GM21447 (cell line): Measurements from ENCODE around the gene CDH23.

ENCODE experiments used
- ATAC-seq: cut with Tn5 transposase; IDR thresholded peaks from one replicate; pipeline ENCODE4 v1.9.1; 2021; ENCODE audit not compliant: unreplicated experiment

The CDH23 gene

DNA sequence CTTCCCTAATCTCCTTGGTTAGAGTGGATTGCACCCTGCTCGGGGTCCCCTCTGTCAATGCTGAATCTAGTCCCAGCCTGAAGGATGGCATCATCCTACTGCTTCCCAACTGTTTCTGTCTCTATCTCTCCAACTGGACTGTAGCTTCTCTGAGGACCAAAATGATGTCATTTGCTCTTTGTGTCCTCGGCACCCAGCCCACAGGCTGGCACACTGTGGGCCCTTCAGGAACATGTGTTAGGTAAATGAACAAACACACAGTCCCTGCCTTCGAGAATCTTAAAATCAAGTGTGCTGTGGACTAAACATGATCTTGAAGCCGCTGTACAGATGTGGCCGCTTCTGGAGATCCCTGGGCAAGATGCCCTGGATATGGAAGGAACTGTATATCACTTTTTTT lies 5.0 kb upstream of the CDH23 start:
- no peak for ATAC-seq

DNA sequence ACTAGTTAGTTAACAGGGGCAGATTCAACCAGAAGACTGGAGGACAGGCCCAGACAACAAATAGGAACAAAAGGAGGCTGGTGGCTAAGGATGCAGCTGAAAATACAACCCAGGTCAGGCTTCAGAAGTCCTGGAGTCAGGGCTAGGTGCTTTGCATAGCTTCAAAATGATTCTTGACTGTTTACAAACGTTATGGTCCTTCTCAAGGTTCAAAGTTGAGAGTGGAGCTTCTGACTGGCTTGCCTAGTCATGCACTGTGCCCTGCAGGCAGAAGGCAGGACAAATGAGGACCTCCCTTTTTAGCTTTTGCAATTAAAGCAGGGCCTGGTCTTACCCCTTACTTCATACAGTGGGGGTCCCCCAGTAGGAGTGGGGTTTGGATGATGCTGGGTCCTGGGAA lies 4.4 kb upstream of the CDH23 start:
- no peak for ATAC-seq

DNA sequence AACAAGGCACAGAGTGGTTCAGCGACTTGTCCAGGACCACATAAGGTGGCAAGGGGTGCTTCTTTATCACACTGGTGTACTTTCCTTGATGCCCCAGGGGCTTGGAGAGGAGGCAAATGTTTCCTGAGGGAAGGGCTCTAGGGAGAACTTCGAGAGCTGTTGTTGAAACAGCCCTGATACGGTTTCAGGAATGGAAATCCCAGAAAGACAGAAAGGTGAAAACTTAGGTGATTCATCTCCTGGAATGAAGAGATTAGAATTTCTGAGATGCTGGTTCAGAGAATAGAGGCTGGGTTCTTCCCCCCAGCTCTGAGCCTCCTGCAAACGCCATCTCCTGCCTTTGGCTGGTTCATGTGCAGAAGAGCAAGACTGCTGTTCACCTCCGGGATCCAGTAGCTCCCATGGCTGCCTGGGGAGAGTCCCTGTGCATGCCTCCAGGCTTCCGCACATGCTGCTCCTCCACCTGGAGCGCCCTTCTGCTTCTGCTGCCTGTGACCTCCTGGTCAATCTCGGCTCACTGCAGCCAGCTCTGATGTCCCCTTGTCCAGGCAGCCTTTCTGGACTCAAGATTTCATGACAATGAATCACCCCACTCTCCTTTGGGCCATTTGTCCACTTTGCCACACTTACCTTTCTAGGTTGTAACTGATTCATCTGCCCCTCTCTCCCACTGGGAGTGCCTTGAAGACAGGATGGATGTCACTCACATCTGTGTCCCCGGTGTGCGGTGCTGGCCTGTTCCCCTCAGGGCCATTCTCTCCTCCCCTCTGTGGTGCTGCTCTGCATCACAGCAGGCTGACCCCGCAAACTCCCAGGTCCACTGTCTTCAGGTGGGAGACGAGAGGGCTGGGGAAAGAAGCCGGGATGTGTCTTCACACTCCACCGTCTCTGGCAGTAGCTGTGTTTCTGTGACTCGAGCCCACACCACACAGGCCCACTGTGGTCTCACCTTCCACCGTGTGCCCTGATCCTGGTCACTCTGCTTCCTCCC lies 3.6 kb upstream of the CDH23 start:
- ATAC-seq, result no peak

DNA sequence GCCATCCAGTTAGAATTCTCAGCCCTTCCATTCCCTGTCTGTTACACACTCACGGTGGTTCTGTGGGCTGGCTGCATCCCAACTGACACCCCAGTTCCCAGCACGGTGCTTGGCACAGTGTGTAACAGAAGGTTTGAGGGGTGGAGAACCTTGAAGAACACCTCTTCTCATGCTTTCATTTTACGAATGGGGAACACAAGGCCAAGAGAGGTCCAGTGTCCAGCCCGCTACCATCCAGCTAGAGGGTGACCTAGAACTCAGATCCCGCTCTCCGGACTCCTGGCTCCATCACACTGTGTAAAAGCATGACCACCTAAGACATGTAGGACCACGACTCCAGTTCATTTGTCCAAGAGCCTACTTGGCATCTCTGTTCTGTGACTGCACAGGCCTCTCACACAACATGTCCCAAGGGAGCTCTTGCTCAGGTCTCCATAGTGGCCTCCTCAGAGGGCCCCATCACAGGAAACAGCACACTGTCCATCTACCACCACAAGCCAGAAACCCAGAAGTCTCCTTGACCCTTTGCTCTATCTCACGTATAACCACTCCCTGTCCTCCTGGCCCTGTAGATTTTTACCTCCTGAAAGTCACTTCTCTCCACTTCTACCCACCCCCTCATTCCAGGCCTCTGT lies 2.8 kb upstream of the CDH23 start:
- ATAC-seq, result no peak

DNA sequence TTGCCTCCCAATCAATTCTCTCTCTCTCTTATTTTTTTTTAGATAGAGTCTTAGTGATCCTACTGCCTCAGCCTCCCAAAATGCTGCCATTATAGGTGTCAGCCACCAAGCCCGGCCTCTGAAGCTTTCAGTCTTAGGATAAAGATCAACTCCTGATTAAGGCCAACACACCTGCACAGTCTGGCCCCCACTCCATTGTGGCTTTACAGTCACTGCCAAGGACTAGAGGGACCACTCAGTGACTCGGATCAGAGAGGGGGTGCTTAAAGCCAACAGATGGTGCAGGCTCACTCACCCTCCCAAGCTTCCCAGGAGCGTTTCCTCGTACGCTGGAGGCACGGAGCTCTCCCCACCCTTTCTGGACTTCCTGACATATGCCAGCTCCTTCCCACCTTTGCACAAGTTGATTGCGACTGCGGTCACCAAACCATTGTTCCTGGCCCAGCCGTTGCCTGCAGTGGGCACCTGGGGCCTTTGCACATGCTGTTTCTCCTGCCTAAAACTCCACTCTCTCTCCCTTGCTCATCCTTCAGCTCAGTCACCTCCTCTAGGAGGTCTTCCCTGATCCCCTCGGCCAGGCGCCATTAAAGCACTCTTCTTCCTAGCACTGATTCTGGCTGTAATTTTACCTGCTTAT lies 1.7 kb upstream of the CDH23 start:
- no peak for ATAC-seq

DNA sequence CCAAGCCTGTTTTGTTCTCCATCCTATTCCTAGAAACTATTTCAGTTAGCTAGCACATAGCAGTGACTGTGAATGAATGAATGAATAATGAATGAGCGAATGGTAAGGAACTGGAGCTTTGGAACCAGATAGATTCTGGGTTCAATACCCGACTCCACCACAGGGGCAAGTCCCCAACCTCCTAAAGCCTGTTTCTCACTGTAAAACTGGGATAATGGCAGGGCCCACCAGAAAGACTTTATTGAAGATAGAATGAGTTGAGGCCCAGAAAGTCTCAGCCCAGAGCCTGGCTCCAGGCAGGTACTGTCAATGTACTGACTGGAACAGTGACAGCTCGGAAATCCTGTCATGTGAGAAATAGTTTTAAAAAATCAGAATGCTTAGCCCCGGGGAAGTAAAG lies 1.1 kb upstream of the CDH23 start:
- ATAC-seq, result no peak

DNA sequence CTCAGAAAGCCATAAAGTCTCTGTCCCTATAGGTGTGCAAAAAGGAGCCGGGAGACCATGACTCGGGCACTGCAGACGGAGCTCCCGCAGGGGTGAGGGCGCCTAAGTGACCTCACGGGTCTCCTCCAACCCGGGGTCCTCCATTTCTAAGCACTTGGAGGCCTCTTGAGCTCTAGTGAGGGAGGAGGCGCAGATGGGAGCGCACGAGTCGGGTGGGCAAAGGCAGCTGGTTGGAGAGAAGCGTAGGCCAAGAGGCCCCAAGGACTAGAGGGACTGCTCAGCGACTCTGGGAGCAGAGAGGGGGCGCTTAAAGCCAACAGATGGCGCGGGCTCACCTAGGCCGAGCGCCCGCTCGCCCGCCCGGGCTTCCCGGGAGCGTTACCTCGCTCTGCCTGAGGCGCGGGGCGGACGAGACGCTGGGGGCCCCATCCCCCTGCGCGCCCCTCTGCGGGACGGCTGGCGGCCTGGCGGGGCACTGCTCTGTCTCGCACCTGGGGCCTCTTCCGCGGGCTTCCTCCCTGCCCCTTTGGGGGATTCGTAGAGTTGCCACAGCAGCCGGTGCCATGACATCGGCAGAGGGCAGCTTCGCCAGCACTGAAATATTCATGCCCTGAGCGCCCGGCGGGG lies 523 bp upstream of the CDH23 start:
- no peak for ATAC-seq

DNA sequence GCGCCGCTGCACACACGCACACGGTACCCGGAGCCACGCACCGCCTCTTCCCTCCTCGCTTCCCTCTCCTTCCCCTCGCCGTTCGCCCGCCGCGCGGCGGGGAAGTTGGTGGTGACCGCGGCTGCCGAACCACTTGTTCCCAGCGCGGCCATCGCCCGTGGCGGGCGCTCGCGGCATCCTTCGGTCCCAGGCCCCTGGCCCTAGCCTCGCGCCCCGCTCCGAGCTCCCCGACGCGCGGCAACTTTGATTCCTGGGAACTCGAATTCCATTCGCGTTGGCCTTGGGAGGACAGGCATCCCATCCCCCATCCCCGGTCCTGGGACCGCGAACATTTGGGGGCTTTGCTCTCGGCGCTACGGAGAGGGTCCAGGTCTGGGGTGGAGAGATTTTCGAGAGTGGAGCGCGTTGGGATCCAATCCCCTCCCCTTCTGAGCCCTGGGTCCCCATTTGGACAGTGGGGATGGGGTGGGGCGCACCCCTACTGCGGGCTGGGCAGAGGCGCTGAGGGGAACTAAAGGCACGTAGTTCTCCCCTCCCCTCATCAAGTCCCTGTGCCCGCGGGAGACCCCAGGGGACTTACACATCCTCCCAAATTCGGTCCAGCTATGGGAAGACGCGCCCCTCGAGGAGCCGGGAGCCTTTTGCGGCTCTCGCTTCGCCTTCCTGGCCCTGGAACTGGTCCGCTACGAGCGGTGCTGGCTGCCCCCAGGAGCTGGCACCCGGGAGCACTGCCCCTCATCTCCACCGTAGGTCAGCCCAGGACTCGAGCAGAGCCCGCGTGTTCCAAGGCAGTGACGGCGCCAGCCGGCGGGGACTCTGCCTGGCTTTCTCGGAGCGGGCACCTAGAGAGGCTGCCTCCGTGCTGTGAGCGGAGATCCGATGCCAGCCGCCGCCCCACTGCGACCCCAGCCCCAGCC lies 834 bp downstream of the CDH23 start:
- ATAC-seq, result no peak

DNA sequence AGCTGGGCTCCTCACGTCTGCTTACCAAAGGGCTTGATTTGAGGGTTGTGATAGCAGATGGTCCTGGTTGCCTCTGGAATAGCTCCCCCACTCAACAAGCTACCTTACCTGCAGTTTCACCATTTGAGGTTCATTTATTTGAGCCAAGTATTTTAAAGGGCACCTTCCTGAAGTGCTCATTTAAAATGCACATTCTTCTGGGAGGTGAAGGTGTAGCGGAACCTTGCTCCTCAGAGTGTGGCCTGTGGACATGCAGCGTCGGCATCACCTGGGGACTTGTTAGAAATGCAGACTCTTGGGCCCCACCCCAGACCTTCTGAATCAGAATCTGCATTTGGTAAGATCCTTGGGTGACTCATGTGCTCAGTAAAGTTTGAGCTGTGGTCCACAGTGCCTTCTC lies 2.3 kb downstream of the CDH23 start:
- no peak for ATAC-seq

DNA sequence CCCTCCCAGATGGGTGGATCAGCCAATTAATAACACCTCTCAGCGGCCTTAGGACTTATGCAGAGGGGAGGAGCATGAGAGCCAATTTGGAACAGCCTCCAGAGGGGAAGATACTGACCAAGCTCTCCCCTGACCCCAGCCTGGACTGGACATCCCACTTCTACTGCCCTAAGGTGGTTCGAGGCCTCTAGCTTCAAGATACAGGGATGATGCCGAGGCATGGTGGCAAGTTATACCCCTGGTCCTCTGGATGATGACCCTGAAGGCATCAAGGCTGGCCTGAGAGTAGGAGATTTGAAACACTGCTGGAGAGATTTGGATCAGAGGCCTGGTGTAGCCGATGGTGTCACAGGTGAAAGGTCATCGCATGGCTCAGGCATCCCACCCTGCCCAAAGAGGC lies 3.2 kb downstream of the CDH23 start:
- no peak for ATAC-seq

DNA sequence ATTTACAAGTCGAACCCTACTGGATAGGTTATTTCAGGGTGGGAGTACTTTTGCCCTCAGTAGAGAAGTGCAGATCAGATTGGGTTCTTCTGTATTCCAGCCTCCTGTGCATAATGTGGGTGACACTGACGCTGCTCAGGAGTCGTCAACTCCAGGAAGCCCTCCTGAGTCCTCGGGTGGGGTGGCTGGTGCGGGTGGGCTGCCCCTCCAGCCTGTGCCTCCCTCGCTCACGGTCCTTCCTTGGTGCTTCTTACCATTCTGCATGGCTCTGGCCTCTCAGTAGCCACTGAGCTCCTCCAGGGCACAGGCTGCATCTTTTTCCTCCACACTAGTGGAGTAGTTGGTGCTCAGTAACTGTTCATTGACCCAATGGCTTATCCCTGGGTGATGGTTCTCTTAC lies 4.3 kb downstream of the CDH23 start:
- ATAC-seq, result no peak

DNA sequence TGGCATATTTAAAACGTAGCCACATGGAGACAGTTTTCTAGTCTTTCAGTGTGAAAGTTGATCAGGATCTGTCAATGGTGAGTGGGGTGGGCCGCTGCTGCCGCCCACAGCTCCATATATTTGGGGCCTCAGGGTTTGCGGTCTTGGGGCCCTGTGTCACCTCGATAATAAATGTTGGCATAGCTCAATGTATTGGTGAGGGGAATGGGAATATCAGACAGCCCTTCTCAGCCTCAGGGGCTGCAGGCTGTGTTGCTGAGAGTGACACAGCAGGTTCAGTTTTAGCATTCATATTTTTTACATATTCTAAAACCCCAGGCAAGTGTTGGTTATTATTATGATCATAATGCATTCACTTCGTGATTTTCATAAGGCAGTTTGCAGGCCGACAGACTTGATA lies 5.3 kb downstream of the CDH23 start:
- no peak for ATAC-seq

DNA sequence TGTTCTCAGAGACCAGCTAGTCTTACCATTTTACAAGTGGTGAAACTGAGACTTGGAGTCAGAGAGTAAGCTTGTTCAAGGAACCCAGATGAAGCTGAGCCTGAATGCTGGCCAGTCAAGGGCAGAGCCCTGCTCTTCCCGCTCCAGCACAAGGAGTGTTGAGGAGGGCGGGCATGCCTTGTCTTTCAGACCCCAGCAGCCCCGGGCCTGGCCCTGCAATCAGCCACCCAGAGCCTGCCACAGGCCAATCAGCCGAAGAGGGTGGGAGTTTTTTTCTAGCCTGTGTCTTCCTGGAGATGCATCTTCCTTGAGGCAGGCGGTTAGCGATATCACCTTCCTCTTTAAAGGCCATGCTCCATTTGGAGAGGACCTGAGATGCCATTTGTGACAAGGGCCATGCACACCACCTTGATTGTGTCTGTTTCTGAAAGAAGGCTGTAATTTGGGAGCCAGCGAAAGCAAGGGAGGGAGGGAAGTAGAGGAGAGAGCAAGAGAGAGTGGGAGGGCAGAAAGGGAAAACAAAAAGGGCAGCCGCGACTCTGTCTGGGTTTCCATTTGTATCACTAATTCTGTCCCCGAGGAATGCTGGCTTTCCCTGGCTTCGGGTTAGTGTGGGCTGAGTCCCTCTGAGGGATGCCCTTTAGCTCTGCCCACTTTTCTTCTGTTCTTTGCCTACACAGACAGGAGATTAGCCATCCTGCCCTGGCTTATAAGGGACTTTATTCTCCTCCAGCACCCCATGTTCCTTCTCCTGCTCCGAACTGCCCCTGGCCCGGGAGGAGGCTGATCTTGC lies 8.0 kb downstream of the CDH23 start:
- no peak for ATAC-seq

DNA sequence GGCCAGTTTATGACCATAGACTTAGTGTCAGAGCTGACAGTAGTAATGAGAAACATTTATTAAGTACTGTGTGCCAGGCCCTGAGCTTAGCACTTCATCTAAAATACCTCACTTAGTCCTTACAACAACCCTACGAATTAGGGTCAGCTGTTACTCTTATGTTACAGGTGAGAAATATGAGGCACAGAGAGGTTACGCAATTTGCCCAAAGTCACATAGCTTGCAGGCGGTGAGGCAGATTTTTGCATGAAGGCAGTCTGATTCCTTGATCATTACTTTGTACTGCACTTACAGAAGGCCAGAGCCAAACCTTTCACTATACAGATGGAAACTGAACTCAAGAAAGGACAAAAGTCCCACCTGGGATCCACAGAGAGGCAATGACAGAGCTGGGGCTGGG lies 10.2 kb downstream of the CDH23 start:
- ATAC-seq, result no peak

DNA sequence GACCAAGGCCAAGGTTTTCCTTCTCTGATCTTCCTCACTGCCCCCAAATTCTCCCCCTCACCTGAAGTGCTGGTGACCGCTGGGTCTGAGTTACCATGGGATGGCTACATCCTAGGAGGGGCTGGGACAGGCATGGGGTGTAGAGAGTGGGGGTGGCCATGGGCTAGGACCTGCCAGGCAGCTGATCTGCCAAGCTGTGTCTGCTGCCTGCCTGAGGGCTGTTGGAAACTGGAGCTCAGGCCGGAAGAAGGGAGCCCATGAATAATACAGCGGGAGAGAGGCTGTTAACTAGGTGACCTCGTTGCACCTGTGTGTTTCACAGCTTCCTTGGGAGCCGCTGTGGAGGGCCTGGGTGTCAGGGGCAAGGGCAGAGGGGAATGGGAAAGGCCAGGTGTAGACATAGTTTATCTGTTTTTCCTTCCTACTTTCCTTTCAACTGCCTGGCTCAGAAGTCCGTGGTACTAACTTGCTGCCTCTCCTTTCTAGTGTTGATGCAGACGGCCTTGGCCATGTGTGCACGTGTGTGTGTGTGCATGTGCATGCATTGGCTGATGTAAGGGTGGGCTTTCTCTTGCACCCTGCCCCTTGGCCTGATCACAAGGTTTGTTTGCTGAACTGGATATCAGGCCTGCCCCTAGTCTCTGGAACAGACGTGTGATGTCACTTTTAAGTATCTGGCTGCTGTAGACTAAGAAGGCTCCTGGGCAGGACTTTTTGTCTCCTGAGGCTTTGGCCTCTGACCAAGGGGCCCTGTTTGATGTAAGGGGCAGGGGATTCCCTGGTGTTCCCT lies 11.9 kb downstream of the CDH23 start:
- ATAC-seq, result no peak

DNA sequence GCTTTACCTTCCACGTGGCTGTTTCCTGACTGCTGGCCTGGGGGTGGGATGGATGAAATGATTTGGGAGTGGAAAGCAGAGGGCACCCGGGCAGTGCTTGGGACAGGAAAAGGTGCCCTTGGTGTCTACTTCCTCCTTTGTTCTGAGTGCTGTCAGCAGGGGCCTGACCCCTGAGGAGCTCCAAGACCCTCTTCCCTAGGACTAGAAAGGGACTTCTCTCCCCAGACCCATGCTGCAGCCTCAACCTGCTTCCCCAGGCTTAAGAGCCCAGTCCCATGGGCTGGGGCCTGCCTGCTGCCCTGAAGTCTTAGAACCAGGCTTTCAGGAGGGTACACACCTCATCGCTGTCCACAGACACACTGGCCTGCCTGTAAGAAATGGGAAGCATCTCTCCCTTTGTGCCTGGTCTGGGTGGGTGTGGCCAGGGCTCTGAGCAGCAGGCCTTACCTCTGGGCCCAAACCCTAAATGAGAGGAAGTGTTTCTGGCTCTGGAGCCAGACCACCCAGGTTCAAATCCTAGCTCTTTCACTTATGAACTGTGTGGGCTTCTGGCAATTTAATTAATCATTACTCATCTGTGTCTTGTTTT lies 12.9 kb downstream of the CDH23 start:
- ATAC-seq, result no peak

DNA sequence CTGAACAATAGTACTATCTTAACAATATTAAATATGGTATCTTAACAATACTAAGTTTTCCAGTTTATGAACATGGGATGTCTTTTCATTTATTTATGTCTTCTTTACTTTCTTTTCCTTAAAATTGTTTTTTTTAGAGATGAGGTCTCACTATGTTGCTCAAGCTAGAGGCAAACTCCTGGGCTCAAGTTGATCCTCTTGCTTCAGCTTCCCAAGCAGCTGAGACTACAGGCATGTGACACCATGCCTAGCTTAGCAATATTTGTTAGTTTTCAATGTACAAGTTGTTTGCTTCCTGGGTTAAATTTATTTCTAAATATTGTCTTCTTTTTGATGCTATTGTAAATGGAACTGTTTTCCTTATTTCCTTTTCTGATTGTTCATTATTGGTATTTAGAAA lies 16.9 kb downstream of the CDH23 start:
- ATAC-seq, result no peak

DNA sequence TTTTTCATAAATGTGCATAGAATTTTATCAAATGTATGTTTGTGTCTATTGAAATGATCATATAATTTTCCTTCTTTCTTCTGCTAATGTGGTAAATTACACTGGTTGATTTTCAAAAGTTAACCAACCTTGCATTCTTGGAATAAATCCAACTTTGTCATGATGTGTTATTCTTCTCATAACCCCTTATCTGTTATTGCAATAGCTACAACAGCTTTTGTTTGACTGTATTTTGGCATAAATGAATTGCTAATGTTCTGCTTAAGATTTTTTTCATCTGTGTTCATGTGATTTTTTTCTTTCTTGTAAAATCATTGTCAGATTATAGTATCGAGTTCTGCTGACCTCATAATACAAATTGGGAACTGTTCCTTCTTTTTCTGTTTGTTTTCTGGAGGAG lies 17.6 kb downstream of the CDH23 start:
- no peak for ATAC-seq
